Measurements from ENCODE around the gene CCNQ.

DNA sequence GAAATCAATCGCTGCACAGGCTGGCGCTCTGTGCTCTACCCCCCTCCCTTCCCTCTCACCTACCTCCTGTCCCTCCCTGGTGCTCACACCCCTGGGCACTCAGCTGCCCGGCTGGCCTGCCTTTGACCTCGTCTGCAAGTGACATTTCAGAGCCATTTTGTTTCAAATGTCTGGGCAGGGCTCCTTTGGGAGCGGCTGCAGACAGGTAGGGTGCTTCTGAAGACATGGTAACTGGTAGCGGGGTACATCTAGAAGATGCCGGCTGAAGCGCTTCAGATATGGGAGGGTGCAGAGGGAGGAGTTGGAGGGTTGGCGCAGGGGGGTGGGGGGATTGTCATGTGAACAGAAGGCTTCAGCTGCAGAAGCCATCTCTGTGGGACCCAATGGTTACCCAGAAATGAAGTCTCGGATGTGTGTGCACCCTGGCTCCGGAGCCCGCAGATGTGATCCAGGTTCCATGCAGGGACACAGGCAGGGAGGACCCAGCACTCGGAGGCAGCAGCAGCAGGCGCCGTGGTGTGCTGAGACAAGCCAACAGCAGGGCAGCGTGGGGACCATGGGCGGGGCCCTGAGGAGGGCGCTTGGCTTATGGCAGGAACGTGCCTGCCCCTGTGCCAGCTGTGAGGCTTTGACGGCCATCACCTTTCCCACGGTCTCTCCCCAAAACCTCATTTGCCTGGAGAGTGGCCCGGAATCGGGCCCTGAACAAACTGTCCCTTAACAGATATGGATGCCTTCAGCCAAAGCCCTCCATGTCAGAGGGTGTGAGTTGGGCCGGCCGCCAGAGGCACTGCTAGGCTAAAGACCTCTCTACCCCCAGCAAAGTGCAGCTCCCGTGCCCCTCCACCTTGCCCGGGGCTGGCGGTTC lies 40.5 kb upstream of the CCNQ start:
- TF ChIP-seq ZNF138 (tag by site-specific recombination; IDR thresholded peaks at IDR 0.05; ENCODE audit: borderline replicate concordance) (no peak), ZNF76 (tag by site-specific recombination; IDR thresholded peaks at IDR 0.05; ENCODE audit: borderline replicate concordance, low read depth) (no peak), YY1 (tag by site-specific recombination; IDR thresholded peaks at IDR 0.05) (no peak), ZNF707 (tag by site-specific recombination; IDR thresholded peaks at IDR 0.05) (no peak), ZNF133 (tag by site-specific recombination; IDR thresholded peaks at IDR 0.05) (no peak), ZNF423 (tag by site-specific recombination; IDR thresholded peaks at IDR 0.05) (no peak), TRIM28 (IDR thresholded peaks at IDR 0.05; ENCODE audit: borderline replicate concordance, low read length) (no peak), ZNF510 (tag by site-specific recombination; IDR thresholded peaks at IDR 0.05; ENCODE audit: insufficient replicate concordance) (no peak), BCL11A (tag by site-specific recombination; IDR thresholded peaks at IDR 0.05; ENCODE audit: low read depth) (no peak)
- TF ChIP-seq, protein P1, sequence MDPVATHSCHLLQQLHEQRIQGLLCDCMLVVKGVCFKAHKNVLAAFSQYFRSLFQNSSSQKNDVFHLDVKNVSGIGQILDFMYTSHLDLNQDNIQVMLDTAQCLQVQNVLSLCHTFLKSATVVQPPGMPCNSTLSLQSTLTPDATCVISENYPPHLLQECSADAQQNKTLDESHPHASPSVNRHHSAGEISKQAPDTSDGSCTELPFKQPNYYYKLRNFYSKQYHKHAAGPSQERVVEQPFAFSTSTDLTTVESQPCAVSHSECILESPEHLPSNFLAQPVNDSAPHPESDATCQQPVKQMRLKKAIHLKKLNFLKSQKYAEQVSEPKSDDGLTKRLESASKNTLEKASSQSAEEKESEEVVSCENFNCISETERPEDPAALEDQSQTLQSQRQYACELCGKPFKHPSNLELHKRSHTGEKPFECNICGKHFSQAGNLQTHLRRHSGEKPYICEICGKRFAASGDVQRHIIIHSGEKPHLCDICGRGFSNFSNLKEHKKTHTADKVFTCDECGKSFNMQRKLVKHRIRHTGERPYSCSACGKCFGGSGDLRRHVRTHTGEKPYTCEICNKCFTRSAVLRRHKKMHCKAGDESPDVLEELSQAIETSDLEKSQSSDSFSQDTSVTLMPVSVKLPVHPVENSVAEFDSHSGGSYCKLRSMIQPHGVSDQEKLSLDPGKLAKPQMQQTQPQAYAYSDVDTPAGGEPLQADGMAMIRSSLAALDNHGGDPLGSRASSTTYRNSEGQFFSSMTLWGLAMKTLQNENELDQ (tag by site-specific recombination; IDR thresholded peaks at IDR 0.05; ENCODE audit: low read depth), result no peak
- TF ChIP-seq, protein P2, sequence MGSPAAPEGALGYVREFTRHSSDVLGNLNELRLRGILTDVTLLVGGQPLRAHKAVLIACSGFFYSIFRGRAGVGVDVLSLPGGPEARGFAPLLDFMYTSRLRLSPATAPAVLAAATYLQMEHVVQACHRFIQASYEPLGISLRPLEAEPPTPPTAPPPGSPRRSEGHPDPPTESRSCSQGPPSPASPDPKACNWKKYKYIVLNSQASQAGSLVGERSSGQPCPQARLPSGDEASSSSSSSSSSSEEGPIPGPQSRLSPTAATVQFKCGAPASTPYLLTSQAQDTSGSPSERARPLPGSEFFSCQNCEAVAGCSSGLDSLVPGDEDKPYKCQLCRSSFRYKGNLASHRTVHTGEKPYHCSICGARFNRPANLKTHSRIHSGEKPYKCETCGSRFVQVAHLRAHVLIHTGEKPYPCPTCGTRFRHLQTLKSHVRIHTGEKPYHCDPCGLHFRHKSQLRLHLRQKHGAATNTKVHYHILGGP (tag by site-specific recombination; IDR thresholded peaks at IDR 0.05), result no peak
- TF ChIP-seq, protein P3, sequence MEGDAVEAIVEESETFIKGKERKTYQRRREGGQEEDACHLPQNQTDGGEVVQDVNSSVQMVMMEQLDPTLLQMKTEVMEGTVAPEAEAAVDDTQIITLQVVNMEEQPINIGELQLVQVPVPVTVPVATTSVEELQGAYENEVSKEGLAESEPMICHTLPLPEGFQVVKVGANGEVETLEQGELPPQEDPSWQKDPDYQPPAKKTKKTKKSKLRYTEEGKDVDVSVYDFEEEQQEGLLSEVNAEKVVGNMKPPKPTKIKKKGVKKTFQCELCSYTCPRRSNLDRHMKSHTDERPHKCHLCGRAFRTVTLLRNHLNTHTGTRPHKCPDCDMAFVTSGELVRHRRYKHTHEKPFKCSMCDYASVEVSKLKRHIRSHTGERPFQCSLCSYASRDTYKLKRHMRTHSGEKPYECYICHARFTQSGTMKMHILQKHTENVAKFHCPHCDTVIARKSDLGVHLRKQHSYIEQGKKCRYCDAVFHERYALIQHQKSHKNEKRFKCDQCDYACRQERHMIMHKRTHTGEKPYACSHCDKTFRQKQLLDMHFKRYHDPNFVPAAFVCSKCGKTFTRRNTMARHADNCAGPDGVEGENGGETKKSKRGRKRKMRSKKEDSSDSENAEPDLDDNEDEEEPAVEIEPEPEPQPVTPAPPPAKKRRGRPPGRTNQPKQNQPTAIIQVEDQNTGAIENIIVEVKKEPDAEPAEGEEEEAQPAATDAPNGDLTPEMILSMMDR (tag by site-specific recombination; IDR thresholded peaks at IDR 0.05), result no peak
- TF ChIP-seq, protein P4, sequence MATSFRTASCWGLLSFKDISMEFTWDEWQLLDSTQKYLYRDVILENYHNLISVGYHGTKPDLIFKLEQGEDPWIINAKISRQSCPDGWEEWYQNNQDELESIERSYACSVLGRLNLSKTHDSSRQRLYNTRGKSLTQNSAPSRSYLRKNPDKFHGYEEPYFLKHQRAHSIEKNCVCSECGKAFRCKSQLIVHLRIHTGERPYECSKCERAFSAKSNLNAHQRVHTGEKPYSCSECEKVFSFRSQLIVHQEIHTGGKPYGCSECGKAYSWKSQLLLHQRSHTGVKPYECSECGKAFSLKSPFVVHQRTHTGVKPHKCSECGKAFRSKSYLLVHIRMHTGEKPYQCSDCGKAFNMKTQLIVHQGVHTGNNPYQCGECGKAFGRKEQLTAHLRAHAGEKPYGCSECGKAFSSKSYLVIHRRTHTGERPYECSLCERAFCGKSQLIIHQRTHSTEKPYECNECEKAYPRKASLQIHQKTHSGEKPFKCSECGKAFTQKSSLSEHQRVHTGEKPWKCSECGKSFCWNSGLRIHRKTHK (tag by site-specific recombination; IDR thresholded peaks at IDR 0.05), result no peak
